HG03469 (cell line): ENCODE data around the gene AQP12A.
"Not testable (repeated sequence)": the region's sequence is repeated elsewhere in the genome, so short reads cannot be mapped to it uniquely, and the experiment has no call there.

ENCODE experiments used
- ATAC-seq: cut with Tn5 transposase; IDR thresholded peaks from one replicate; pipeline ENCODE4 v1.9.1; 2021; ENCODE audit warnings: mild to moderate bottlenecking, moderate library complexity, moderate number of reproducible peaks; ENCODE audit not compliant: unreplicated experiment

Gene AQP12A

DNA sequence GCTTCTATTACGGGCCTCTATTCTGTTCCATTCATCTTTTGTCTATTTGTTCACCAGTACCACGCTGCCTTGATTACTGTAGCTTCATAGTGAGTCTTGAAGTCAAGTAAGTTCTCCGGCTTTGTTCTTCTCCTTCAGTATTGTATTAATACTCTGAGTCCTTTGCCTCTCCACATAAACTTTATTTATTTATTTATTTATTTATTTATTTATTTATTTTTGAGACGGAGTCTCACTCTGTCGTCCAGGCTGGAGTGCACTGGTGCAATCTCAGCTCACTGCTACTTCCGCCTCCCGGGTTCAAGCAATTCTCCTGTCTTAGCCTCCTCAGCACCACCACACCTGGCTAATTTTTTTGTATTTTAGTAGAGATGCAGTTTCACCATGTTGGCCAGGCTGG is 31.8 kb upstream of the AQP12A start:
- not testable (repeated sequence) for ATAC-seq

DNA sequence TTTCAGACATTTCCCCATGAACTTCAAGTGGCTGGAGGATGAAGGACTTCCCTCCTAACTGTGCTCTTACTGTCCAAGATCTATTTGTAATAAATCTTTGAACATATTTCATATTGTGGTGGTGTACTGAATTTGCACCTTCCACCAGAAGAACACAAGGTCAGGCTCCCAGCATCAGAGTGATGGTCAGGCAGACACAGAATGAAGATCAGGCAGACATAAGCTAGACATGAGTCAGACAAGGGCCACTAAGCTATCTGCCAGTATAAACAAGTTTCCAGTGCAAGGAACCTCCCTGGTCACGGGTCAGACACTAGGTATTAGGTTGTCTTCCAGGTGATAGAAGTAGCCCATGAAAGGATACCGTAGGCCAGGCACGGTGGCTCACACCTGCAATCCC is 29.0 kb upstream of the AQP12A start:
- ATAC-seq: no peak

GRCh38 chr2:240663546-240664190 is 28.0 kb upstream of the AQP12A start:
- no peak for ATAC-seq

GRCh38 chr2:240664622-240665021 is 27.0 kb upstream of the AQP12A start:
- no peak for ATAC-seq

- ATAC-seq: no peak
Measured at GRCh38 chr2:240670402-240670801, 21.3 kb upstream of the AQP12A start.

DNA sequence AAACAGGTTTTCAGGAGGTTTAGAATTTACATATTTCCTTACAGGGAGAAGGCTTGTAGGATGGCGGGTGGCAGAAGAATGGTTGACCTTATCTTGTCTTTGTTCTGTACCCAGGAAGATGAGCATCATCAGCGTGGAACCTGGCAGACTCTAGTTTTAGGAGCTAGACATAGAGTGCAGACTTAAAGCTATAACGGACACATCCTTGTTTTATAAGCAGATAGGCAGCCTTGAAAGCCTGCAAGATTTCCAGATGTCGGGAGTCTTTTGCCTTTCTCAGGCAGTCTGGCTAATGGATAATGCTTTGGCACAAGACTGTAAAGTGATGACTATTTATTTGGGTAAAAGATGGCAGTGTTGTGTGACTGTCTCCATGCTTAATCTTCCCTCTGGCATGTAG is 20.7 kb upstream of the AQP12A start:
- no peak for ATAC-seq

GRCh38 chr2:240672076-240672700 is 19.5 kb upstream of the AQP12A start:
- ATAC-seq: no peak

DNA sequence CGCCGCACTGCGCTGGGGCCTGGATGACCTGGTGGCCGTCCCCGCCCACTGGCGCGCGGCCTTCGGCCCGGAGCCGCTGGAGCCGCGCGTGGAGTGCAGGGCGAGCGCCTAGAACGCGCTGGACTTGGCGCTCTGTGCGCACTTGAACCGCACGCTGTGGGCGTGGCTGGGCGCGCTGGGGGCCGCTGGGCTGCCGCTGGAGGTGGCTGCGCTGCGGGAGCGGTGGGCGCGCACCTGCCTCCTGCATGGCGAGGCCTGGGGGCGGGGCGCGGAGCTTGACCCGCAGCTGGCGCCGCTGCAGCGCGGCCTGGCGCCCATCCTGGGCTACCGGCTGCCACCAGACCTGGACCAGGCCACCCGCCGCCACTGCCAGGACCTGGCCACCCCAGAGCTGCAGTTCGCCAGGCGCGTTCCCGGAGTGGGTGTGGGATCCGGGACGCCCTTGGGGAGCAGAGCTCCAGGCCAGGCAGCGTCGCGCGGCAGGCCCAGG is 18.9 kb upstream of the AQP12A start:
- ATAC-seq: no peak

DNA sequence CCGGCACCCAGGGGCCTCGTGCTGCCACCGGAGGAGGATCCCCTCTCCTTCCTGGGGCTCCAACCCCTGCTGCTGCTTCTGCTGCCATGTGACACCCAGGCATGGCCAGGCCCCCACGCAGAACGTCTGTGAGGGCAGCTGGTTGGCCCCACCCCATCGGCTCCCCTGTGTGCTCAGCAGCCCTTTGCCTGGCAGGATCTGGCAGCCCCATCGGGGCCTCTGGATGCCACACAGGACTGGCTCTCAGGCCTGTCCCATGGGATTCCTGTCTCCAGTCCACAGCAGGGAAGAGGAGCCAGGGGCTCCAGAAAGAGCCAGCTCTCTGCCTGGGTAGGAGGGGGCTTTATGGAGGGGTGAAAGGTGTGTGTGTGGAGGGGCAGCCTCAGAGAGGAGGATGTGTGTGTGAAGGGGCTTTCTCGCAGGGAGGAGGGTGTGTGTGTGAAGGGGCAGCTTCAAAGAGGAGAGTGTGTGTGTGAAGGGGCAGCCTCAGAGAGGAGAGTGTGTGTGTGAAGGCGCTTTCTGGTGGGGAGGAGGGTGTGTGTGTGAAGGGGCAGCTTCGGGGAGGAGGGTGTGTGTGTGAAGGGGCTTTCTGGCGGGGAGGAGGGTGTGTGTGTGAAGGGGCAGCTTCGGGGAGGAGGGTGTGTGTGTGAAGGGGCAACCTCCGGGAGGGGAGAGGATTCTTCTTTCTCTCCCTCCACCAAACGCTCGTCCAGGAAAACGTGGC is 17.0 kb upstream of the AQP12A start:
- not testable (repeated sequence) for ATAC-seq

GRCh38 chr2:240675345-240675744 is 16.3 kb upstream of the AQP12A start:
- not testable (repeated sequence) for ATAC-seq

DNA sequence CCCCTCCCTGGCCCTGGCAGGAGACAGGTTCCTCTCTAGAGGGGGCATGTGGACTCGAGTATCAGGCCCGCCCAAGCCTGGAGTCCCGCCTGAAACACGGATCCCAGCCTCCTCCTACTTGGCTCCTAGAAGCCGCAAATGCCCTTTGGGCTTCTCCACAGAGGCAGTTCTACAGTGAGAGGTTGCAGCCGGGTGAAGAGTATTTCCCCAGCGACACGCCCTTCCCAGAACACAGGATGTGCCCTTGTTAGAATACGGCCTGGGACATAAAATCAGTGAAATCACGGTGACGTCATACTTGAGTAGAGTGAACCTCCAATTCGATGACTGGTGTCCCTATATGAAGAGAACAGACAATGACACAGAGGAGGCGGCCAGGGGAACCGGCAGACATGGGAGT is 13.6 kb upstream of the AQP12A start:
- not testable (repeated sequence) for ATAC-seq

- ATAC-seq: not testable (repeated sequence)
Measured at GRCh38 chr2:240678909-240679308, 12.8 kb upstream of the AQP12A start.

DNA sequence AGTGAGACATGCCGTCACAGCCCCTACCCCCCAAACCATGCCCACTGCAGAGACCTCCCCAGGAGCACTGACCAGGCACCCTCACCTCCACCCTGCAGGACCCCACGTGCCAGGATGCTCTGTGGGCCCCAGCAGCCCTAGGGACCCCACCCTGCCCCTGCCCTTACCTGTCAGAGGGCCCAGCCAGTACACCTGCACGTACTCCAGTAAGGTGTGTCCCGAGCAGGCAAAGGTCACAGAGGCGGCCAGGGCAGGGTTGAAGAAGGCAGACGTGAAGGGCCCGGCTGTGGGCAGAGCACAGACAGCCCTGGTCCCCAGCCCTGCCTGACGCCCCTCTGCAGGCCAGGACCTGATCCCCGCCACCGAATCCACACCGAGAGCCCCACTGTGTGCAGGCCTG is 11.5 kb upstream of the AQP12A start:
- not testable (repeated sequence) for ATAC-seq

DNA sequence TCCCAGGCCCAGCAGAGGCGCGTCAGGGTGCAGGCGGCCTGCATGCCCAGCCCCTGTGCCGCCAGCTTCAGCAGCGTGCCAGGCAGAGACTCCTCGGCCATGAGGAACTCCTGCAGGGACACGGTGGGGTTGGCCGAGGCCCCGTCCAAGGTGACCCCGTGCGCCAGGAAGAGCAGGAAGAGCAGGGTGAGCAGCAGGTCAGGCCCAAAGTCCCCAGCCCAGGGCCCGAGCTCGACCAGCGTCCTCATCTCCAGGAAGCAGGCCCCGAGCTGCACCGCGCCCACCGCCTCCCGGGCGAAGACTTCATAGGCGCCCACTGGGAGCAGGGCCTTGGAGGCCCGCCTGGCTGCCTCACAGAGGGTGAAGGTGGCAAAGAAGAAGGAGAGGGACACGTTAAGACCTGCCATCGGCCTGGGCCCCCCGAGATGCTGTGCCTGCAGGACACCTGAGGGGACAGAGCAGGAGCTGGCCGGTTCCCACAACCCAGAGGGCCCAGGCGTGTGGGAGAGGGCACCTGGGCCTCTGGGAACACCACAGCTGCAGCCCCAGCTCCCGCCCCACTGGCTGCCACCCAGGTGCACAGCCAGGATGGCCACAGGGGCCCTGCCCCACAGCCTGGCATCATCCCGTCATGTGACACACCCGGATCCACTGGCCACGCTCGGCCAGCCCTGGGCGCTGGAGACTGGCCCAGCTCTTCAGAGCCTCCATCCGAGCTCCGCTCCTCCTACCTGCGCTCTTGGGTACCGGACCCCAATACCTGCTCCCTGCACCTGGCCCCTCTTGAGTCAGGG is 9.0 kb upstream of the AQP12A start, which contains the start of gene AQP12B:
AQP12B (minus strand) TSS at position 455 of the 794 bp plus-strand sequence; CDS start at position 407, 48 bp downstream.
- ATAC-seq: not testable (repeated sequence)

DNA sequence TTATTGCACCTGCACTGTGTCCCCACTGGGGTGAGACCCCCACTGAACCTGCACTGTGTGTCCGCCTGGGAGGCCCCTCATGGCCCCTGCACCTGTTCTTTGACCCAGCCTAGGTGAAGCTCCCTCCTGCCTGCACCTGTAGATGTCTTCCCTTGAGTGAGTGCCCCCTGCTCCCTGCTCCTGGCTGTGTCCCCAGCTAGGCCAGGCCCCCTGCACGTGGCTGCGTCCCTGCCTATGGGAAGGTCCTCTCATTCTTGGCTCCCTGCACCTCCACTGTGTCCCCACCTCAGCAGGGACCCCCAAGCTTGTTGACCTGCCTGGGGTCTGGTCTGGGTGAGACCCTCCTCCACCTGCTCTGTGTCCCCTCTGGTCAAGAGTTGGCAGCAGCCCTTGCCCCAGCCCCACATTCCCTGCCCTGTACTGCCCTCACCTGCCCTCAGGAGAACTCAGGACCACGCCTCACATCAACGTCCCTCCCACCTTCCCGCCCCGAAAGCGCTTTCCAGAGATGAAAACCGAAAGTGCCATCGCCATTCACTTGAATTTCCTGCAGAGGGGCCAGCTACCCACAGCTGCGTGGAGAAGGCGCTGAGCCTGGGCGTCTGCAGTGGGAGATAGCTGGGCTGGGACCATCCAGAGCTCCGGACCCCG is 8.2 kb upstream of the AQP12A start:
- not testable (repeated sequence) for ATAC-seq

DNA sequence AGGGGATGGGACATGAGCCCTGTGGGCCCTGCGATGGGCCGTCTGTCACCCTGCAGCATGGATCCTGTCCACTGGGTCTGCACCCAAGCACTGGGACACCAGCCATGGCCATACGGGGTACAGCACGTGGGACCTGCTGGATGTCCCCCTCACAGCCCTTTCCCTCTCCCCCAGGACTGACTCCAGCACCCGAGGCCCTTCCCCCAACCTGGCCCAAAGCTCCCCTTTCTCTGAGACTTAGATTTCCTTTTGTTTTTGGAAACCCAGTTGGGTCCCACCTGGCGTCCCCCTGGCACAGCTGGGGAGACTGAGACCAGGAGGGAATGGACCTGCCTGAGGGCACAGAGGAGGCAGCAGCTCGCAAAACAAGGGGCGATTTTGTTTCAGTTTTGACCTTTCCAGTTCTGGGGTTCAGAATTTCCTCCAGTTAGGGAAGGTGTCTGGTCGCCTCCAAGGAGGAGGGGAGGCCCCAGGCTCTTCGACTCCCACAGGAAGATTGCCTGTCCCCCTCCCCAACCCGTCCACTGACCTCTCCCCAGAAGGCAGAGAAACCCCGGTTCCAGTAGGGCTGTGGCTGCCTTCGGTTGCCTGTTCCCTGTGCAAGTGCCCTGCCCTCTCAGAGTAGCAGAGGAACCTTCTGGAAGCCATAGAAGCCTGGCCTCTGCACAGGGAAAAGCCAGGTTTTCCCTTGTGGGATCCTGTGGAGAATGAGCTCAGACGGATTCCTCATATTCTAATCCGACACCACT is 7.5 kb upstream of the AQP12A start:
- not testable (repeated sequence) for ATAC-seq

- no peak for ATAC-seq
Measured at GRCh38 chr2:240685771-240686371, 5.8 kb upstream of the AQP12A start.

DNA sequence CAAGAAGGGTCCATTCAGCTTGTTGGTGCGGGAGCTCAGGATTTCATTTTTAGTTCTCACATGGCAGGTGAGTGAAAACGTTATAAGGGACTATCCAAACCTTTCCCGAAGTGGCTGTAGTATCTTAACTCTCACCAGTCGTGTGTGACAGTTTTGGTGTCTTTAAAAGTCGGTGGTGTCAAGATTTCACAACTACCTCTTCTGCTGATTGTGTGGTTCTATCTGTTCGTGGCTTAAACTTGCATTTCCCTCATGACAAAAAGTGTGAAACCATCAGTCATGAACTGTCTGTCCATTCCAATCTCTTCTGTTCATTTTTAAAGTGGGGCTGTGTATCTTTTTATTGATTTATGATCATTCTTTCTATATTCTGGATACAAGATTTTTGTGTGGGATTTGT is 5.2 kb upstream of the AQP12A start:
- ATAC-seq: no peak

DNA sequence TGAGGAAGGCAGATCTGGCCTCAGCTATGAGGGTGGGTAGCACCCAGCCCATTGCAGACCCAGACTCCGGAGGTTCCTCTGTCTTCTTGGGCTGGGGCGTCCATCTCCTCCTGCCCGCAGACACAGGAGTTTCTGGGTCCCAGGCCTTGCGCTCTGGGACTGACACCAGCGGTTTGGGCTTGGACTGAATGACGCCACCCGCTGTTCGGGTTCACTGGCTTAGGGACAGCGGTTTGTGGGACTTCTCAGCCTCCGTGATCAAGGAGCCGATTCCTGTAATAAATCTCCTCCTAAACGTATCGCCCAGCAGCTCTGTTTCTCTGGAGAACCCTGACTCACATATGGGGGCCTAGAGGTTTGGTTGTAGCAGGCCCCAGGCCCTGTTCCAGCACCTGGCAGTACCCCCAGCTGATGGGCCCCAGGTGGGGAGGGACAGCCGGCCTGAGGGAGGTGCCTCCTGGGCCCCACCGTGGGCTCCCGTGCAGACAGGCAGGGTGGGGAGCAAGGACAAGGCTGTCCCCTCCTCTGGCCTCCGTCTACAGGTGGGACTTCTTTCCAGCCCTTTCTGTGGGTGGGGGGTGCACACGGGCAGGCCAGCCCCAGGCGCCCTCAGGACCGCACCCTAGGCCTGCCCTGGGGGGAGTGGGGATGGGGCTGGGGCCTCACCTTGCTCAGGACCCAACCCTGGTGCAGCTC is 4.5 kb upstream of the AQP12A start:
- ATAC-seq: no peak
